GM21825 (cell line): ENCODE measurements around the gene POM121L2.
"Not testable (repeated sequence)": the region's sequence is repeated elsewhere in the genome, so short reads cannot be mapped to it uniquely, and the experiment has no call there.

Experiments used
- ATAC-seq: cut with Tn5 transposase; IDR thresholded peaks from one replicate; pipeline ENCODE4 v1.9.1; 2021; ENCODE audit warnings: mild to moderate bottlenecking, moderate library complexity; ENCODE audit not compliant: unreplicated experiment

POM121L2 gene

GRCh38 chr6:27294409-27294808, 17.7 kb downstream of the POM121L2 start:
- ATAC-seq = no peak

- no peak for ATAC-seq
Measured at GRCh38 chr6:27293436-27294098, 18.5 kb downstream of the POM121L2 start.

- ATAC-seq = no peak
Measured at GRCh38 chr6:27290850-27291208, 21.2 kb downstream of the POM121L2 start.

- ATAC-seq = no peak
Measured at GRCh38 chr6:27290065-27290849, 21.8 kb downstream of the POM121L2 start.

GRCh38 chr6:27288136-27289044, 23.7 kb downstream of the POM121L2 start:
- no peak for ATAC-seq

- no peak for ATAC-seq
Measured at GRCh38 chr6:27287751-27288135, 24.3 kb downstream of the POM121L2 start.

GRCh38 chr6:27286141-27286540, 25.9 kb downstream of the POM121L2 start:
- no peak for ATAC-seq

GRCh38 chr6:27283279-27283678, 28.8 kb downstream of the POM121L2 start:
- no peak for ATAC-seq

- no peak for ATAC-seq
Measured at GRCh38 chr6:27281569-27281968, 30.5 kb downstream of the POM121L2 start.

GRCh38 chr6:27281105-27281539, 31.0 kb downstream of the POM121L2 start:
- no peak for ATAC-seq

GRCh38 chr6:27280540-27281000, 31.5 kb downstream of the POM121L2 start:
- no peak for ATAC-seq

GRCh38 chr6:27280064-27280539, 32.0 kb downstream of the POM121L2 start:
- no peak for ATAC-seq

GRCh38 chr6:27279513-27280063, 32.5 kb downstream of the POM121L2 start:
- ATAC-seq = no peak

- ATAC-seq = no peak
Measured at GRCh38 chr6:27275025-27275956, 36.8 kb downstream of the POM121L2 start.

- ATAC-seq = no peak
Measured at GRCh38 chr6:27273783-27274182, 38.3 kb downstream of the POM121L2 start.

- ATAC-seq = no peak
Measured at GRCh38 chr6:27268803-27269202, 43.3 kb downstream of the POM121L2 start.

- no peak for ATAC-seq
Measured at GRCh38 chr6:27267857-27268434, 44.1 kb downstream of the POM121L2 start.

- ATAC-seq = not testable (repeated sequence)
Measured at GRCh38 chr6:27267003-27267402, 45.1 kb downstream of the POM121L2 start.

- ATAC-seq = no peak
Measured at GRCh38 chr6:27263886-27264285, 48.2 kb downstream of the POM121L2 start.
